ENCODE measurements around the gene TMOD2. TPM values are rescaled to one million over a fixed set of nuclear protein-coding genes. Genes with fewer than 3 reads are reported as not detected.

TMOD2 gene
- total RNA-seq, 1 experiment from 2014 or later: 0.52 TPM

GRCh38 chr15:51714162-51714561 is 37.2 kb upstream of the TMOD2 start:
- H3K4me1 Mint-ChIP-seq (ENCODE audit: low read depth, unreplicated experiment): no peaks in the 10 kb centered on the region
- CTCF ChIA-PET: no interaction called here
- POLR2A ChIA-PET: no interaction called here

DNA sequence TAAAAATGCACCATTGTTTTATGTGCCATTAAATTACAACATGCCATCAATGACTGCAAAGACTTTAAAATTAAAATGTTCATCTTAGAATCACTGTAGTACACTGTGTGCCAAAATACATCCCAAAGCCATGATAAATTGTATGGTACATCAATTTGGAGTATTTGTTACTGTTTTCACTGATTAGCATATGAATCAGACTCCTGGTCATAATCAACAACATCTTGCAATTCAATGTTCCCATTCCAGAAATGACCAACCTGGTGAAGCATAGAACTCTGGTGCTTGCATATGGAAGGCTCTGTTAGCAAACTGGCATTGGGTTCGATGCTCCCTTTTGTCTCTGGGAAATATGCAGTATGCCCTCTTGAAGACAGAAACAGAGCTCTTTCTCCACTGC is 36.5 kb upstream of the TMOD2 start:
- no peaks in the 10 kb centered on the region for H3K27me3 Mint-ChIP-seq (ENCODE audit: insufficient read depth, unreplicated experiment)
- TF ChIP-seq CTCF (IDR thresholded peaks at IDR 0.05; ENCODE audit: insufficient read depth in 1 of 2, low read depth in 1 of 2, low read length in 1 of 2, severe bottlenecking in 1 of 2, unreplicated experiment in 1 of 2): no peak
- no peak for DNase-seq
- Histone ChIP-seq H3K9me3 (no peaks in the 10 kb centered on the region), H3K4me1 (no peaks in the 10 kb centered on the region; the same call in none of the 2 replicates), H3K36me3 (ENCODE audit: control insufficient read depth, insufficient read depth, low read length) (no peaks in the 10 kb centered on the region), H3K27me3 (replicated peaks; ENCODE audit: control insufficient read depth, insufficient read depth, low read length) (no peaks in the 10 kb centered on the region), H3K4me3 (ENCODE audit: low read depth, low read length) (no peak overlapping the region)
- CTCF ChIA-PET: no interaction called here
- POLR2A ChIA-PET: no interaction called here
- H3K4me1 Mint-ChIP-seq (ENCODE audit: low read depth, unreplicated experiment): peaks cover 3% of the 10 kb centered on the region
- H3K4me3 Mint-ChIP-seq (ENCODE audit: unreplicated experiment): no peak overlapping the region
- no peak overlapping the region for H3K27ac Mint-ChIP-seq (ENCODE audit: unreplicated experiment)
- intact Hi-C loops (cut with micrococcal nuclease; ENCODE audit: unreplicated experiment): no loop called here
- H3K9me3 Mint-ChIP-seq (ENCODE audit: unreplicated experiment): no peaks in the 10 kb centered on the region
- no peaks in the 10 kb centered on the region for H3K36me3 Mint-ChIP-seq (ENCODE audit: insufficient read depth, unreplicated experiment)
- BruUV-seq (replicated peaks): no TSS peak

More at GRCh38 chr15:51714162-51714561, 37.2 kb upstream of the TMOD2 start:
- intact Hi-C loops (cut with micrococcal nuclease; ENCODE audit: unreplicated experiment): no loop called here
- Histone ChIP-seq H3K27me3 (replicated peaks; ENCODE audit: control insufficient read depth, insufficient read depth, low read length) (no peaks in the 10 kb centered on the region), H3K36me3 (ENCODE audit: control insufficient read depth, insufficient read depth, low read length) (no peaks in the 10 kb centered on the region), H3K4me3 (ENCODE audit: low read depth, low read length) (no peak overlapping the region), H3K9me3 (no peaks in the 10 kb centered on the region), H3K4me1 (no peaks in the 10 kb centered on the region; the same call in 1 of the 2 replicates)
- Mint-ChIP-seq H3K9me3 (ENCODE audit: unreplicated experiment) (no peaks in the 10 kb centered on the region), H3K27me3 (ENCODE audit: insufficient read depth, unreplicated experiment) (no peaks in the 10 kb centered on the region), H3K4me3 (ENCODE audit: unreplicated experiment) (no peak overlapping the region), H3K36me3 (ENCODE audit: insufficient read depth, unreplicated experiment) (no peaks in the 10 kb centered on the region), H3K27ac (ENCODE audit: unreplicated experiment) (no peak overlapping the region)
- TF ChIP-seq CTCF (IDR thresholded peaks at IDR 0.05; ENCODE audit: insufficient read depth in 1 of 2, low read depth in 1 of 2, low read length in 1 of 2, severe bottlenecking in 1 of 2, unreplicated experiment in 1 of 2): no peak
- DNase-seq: no peak
- BruUV-seq (replicated peaks): no TSS peak

- H3K4me1 Mint-ChIP-seq (ENCODE audit: low read depth, unreplicated experiment): peaks cover 12% of the 10 kb centered on the region
- Histone ChIP-seq H3K9me3 (no peaks in the 10 kb centered on the region), H3K27me3 (replicated peaks; ENCODE audit: control insufficient read depth, insufficient read depth, low read length) (no peaks in the 10 kb centered on the region), H3K4me1 (peaks cover 4% of the 10 kb centered on the region), H3K36me3 (ENCODE audit: control insufficient read depth, insufficient read depth, low read length) (no peaks in the 10 kb centered on the region), H3K4me3 (ENCODE audit: low read depth, low read length) (no peak overlapping the region)
- no peaks in the 10 kb centered on the region for H3K9me3 Mint-ChIP-seq (ENCODE audit: unreplicated experiment)
- no peak overlapping the region for H3K27ac Mint-ChIP-seq (ENCODE audit: unreplicated experiment)
- no peak for DNase-seq
- no peaks in the 10 kb centered on the region for H3K27me3 Mint-ChIP-seq (ENCODE audit: insufficient read depth, unreplicated experiment)
- H3K36me3 Mint-ChIP-seq (ENCODE audit: insufficient read depth, unreplicated experiment): no peaks in the 10 kb centered on the region
- H3K4me3 Mint-ChIP-seq (ENCODE audit: unreplicated experiment): no peak overlapping the region
- no TSS peak for BruUV-seq (replicated peaks)
- POLR2A ChIA-PET: no interaction called here
- no peak for TF ChIP-seq CTCF (IDR thresholded peaks at IDR 0.05; ENCODE audit: insufficient read depth in 1 of 2, low read depth in 1 of 2, low read length in 1 of 2, severe bottlenecking in 1 of 2, unreplicated experiment in 1 of 2)
- intact Hi-C loops (cut with micrococcal nuclease; ENCODE audit: unreplicated experiment): no loop called here
- CTCF ChIA-PET: no interaction called here
Measured at GRCh38 chr15:51718219-51718618, 33.2 kb upstream of the TMOD2 start.
